ENCODE data around the gene OTOG.

The OTOG gene

GRCh38 chr11:17579451-17579850 lies 32.4 kb downstream of the OTOG start:
- TF ChIP-seq YY1 (IDR thresholded peaks at IDR 0.05; ENCODE audit: low read depth) (no peak), EP300 (IDR thresholded peaks at IDR 0.05; ENCODE audit: borderline replicate concordance) (no peak), RAD21 (IDR thresholded peaks at IDR 0.05; ENCODE audit: low read depth) (no peak), TCF12 (IDR thresholded peaks at IDR 0.05; ENCODE audit: low read depth) (no peak), EGR1 (IDR thresholded peaks at IDR 0.05) (no peak), TAF1 (IDR thresholded peaks at IDR 0.05; ENCODE audit: low read depth) (no peak), CREB1 (IDR thresholded peaks at IDR 0.05; ENCODE audit: low read depth) (no peak), FOXM1 (IDR thresholded peaks at IDR 0.05; ENCODE audit: borderline replicate concordance, low read depth) (no peak), CEBPB (IDR thresholded peaks at IDR 0.05) (no peak), TEAD4 (IDR thresholded peaks at IDR 0.05) (no peak), REST (IDR thresholded peaks at IDR 0.05; ENCODE audit: low read depth) (no peak)
- TF ChIP-seq, protein P1, sequence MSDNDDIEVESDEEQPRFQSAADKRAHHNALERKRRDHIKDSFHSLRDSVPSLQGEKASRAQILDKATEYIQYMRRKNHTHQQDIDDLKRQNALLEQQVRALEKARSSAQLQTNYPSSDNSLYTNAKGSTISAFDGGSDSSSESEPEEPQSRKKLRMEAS (IDR thresholded peaks at IDR 0.05), result no peak

- no peak for TF ChIP-seq FOXM1 (IDR thresholded peaks at IDR 0.05; ENCODE audit: borderline replicate concordance, low read depth)
- TF ChIP-seq CREB1 (IDR thresholded peaks at IDR 0.05; ENCODE audit: low read depth), result no peak
- TF ChIP-seq, protein P1 (IDR thresholded peaks at IDR 0.05), result no peak
- TF ChIP-seq NFIC (IDR thresholded peaks at IDR 0.05), result no peak
- TF ChIP-seq RAD21 (IDR thresholded peaks at IDR 0.05; ENCODE audit: low read depth), result no peak
- no peak for TF ChIP-seq YY1 (IDR thresholded peaks at IDR 0.05; ENCODE audit: low read depth)
- TF ChIP-seq REST (IDR thresholded peaks at IDR 0.05; ENCODE audit: low read depth), result no peak
Measured at GRCh38 chr11:17580271-17580670, 33.2 kb downstream of the OTOG start.

GRCh38 chr11:17581036-17581731 lies 34.1 kb downstream of the OTOG start:
- no peak for TF ChIP-seq REST (IDR thresholded peaks at IDR 0.05; ENCODE audit: low read depth)
- TF ChIP-seq CEBPB (IDR thresholded peaks at IDR 0.05), result peak; percentile 24; the same call in 1 of the 2 replicates

- TF ChIP-seq EP300 (IDR thresholded peaks at IDR 0.05; ENCODE audit: borderline replicate concordance) (no peak), CEBPB (IDR thresholded peaks at IDR 0.05) (no peak), EGR1 (IDR thresholded peaks at IDR 0.05) (no peak), CREB1 (IDR thresholded peaks at IDR 0.05; ENCODE audit: low read depth) (no peak), YY1 (IDR thresholded peaks at IDR 0.05; ENCODE audit: low read depth) (no peak), TAF1 (IDR thresholded peaks at IDR 0.05; ENCODE audit: low read depth) (no peak), TCF12 (IDR thresholded peaks at IDR 0.05; ENCODE audit: low read depth) (no peak), NFIC (IDR thresholded peaks at IDR 0.05) (no peak)
- TF ChIP-seq, protein P1 (IDR thresholded peaks at IDR 0.05), result no peak
Measured at GRCh38 chr11:17581732-17582053, 34.6 kb downstream of the OTOG start.

- TF ChIP-seq CREB1 (IDR thresholded peaks at IDR 0.05; ENCODE audit: low read depth) (no peak), EP300 (IDR thresholded peaks at IDR 0.05; ENCODE audit: borderline replicate concordance) (no peak), REST (IDR thresholded peaks at IDR 0.05; ENCODE audit: low read depth) (no peak), RAD21 (IDR thresholded peaks at IDR 0.05; ENCODE audit: low read depth) (no peak), TAF1 (IDR thresholded peaks at IDR 0.05; ENCODE audit: low read depth) (no peak), EGR1 (IDR thresholded peaks at IDR 0.05) (no peak), ZBTB7A (IDR thresholded peaks at IDR 0.05; ENCODE audit: low read depth) (no peak), TCF12 (IDR thresholded peaks at IDR 0.05; ENCODE audit: low read depth) (no peak), TEAD4 (IDR thresholded peaks at IDR 0.05) (no peak), USF1 (IDR thresholded peaks at IDR 0.05) (no peak), CEBPB (IDR thresholded peaks at IDR 0.05) (no peak), NFIC (IDR thresholded peaks at IDR 0.05) (no peak), YY1 (IDR thresholded peaks at IDR 0.05; ENCODE audit: low read depth) (no peak), FOXM1 (IDR thresholded peaks at IDR 0.05; ENCODE audit: borderline replicate concordance, low read depth) (no peak)
- TF ChIP-seq, protein P1 (IDR thresholded peaks at IDR 0.05), result no peak
Measured at GRCh38 chr11:17585911-17586695, 39.0 kb downstream of the OTOG start.

Data from Ishikawa (cell line).